Measurements from ENCODE around the gene BICD2.

BICD2 gene

DNA sequence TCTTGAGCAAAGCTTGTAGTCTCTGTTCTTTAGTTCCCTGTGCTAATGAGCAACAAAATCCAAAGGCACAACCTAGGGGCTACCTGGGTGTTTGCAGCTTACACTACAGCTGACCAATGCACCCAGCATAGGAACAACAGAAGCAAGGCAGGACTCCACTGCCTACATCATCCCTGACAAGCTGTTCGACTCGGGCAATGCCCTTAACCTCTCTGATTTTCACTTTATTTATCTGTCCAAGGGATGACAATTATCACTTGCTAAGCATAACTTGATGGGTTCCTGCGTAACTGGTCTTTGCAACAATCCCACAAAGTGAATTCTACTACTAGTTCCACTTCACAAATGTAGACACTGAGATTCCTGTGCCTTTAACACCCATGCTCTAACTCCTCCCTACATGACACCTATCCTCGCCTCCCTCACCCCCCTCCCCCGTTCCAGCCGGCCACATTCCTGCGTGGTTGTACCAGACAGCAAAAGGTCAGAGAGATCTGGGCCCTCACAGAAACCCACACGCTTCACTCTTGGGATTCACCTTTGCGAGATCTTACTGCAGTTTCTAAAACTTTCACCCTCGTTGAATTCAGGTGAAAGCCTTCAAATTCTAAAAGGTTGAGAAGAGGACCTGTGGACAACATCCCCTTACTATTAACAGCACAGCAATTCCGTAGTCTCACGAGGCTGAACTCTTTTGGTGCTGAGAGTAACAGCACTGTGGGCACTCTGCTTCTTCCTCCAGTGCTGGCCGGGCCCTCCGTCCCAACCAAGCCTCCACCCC is 95.7 kb downstream of the BICD2 start:
- peak; percentile 78 for DNase-seq (ENCODE audit: low spot score)

DNA sequence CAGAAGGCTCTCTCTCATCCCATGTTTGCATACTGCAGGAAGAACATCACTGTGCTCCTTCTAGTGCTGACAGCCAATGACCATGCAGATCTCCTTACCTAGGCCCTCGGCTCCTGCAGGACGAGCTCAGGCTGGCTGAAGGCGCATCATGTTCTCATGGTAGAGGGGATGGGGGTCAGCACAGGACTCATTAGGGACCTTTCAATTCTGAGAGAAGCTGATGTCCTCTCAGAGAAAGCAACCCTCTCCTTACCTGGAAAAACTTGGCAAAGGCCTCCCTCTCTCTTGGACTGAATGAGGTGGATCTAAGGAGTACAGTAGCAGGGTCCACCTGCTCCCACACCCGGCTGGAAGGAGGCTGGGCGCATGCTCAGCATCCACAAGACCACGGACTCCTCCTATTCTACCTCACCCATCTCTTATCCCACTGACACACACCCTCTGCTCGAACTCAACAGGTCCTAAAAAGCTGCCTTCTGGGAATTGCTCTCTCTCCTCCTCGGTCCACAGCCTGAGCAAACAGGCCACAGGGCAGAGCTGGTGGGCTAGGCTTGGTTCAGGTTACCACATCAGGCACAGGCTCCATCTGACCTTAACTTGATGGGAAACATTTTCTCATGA is 97.6 kb downstream of the BICD2 start:
- DNase-seq (ENCODE audit: low spot score), result no peak

DNA sequence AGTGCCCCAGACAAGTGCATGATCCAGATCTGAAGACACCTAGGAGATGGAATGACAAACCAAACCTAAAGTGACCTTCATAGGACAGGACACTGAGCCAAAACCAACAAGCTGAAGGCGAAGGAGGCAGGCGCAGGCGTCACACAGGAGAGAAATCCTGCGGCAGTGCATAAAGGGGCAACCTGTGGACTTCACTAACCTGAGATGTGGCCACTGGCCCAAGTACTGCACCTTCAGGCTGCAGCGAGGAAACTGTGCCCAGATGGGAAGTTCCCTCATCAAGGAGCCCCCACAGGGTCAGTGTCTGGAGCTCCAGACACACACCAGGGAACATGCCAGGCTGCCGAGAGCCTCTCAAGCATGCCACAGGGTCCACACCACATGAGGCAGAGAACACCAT is 98.4 kb downstream of the BICD2 start:
- DNase-seq (ENCODE audit: low spot score), result no peak

DNA sequence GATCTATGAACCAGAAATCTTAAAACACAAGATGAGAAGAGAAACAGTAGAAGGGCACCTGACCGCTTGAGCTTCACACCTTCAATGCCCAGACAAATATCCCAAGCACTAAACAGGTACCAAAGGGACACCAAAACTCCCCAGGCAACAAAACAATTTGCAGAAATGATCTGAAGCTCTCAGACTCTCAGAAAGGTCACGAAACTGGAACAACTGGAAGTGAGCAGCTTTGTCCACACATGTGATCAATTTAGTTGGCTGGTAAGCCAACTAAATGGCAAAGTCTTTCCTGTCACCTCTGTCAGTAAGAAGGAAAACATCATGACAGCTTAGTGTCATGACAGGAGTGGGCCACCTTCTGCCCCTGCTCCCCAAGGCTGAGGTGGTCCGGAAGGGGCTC is 98.8 kb downstream of the BICD2 start:
- DNase-seq (ENCODE audit: low spot score), result no peak

- no peak for DNase-seq (ENCODE audit: low spot score)
Observed at GRCh38 chr9:92664394-92665152, 100.1 kb downstream of the BICD2 start.

DNA sequence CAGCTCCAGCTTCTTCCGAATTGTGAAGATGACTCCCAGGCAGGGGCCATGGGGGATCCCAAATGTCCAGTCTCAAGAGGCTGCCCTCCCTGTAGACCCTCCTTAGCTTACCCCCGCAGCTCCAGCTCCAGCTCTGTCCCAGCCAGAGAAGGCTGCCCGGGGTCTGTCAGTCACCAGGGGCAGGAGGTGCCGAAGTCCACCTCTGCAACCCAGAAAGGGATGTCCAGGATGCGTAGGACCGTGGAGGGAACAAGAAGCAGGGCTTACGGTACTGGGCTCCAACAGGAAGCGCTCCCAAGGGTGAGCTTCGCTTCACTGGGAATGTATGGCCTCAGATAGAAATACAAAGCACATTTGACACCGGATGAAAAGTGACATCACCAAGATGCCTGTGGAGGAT is 100.7 kb downstream of the BICD2 start:
- no peak for DNase-seq (ENCODE audit: low spot score)

- DNase-seq (ENCODE audit: low spot score), result no peak
Observed at GRCh38 chr9:92663126-92663525, 101.5 kb downstream of the BICD2 start.

- DNase-seq (ENCODE audit: low spot score), result no peak
Observed at GRCh38 chr9:92661743-92662142, 102.9 kb downstream of the BICD2 start.

All from COLO829 (cell line).